A673 (cell line): Measurements from ENCODE around the gene PHETA1.
"Not testable (repeated sequence)": the region's sequence is repeated elsewhere in the genome, so short reads cannot be mapped to it uniquely, and the experiment has no call there.

Source experiments
- CTCF ChIP-seq: fragments of 300-800, 200-600 bp; sonication (generic); conservative IDR thresholded peaks from 2 replicates; pipeline ENCODE4 v1.5.1; 2017; ENCODE audit warnings: low read depth, mild to moderate bottlenecking, antibody characterized with exemption, low read length, moderate library complexity, mixed read lengths
- EZH2 ChIP-seq: fragments of 200-600 bp; sonication (generic); IDR thresholded peaks from 2 replicates; pipeline ENCODE4 v1.6.1; 2017; ENCODE audit warnings: borderline replicate concordance, low read depth, mild to moderate bottlenecking, mixed read lengths, antibody characterized with exemption, low read length; ENCODE audit not compliant: poor library complexity, severe bottlenecking

GRCh38 chr12:111336411-111336810 lies 32.5 kb downstream of the PHETA1 start:
- not testable (repeated sequence) for TF ChIP-seq CTCF, EZH2
